KMS-11 (cell line): ENCODE measurements around the gene RRAS2.

Source experiments
- H2AFZ ChIP-seq: fragments of 200-600 bp; sonication (generic); 2 replicates; pipeline ENCODE4 v1.6.1; 2016; ENCODE audit warnings: antibody characterized with exemption, mixed run types, low read depth
- H3K27ac ChIP-seq: fragments of 200-600 bp; sonication (generic); 2 replicates; pipeline ENCODE4 v1.6.1; 2016; ENCODE audit warnings: mild to moderate bottlenecking, mixed run types
- H3K27me3 ChIP-seq: fragments of 200-600 bp; sonication (generic); 2 replicates; pipeline ENCODE4 v1.6.1; 2017; ENCODE audit warnings: mild to moderate bottlenecking, low read depth, mixed run types, moderate library complexity; ENCODE audit not compliant: insufficient read depth
- H3K36me3 ChIP-seq: fragments of 200-600 bp; sonication (generic); 2 replicates; pipeline ENCODE4 v1.6.1; 2017; ENCODE audit warnings: mild to moderate bottlenecking, mixed run types; ENCODE audit not compliant: insufficient read depth
- H3K4me1 ChIP-seq: fragments of 200-600 bp; sonication (generic); 2 replicates; pipeline ENCODE4 v1.6.1; 2016; ENCODE audit warnings: mild to moderate bottlenecking, low read depth, mixed run types; ENCODE audit not compliant: poor library complexity, severe bottlenecking
- H3K4me2 ChIP-seq: fragments of 200-600 bp; sonication (generic); 2 replicates; pipeline ENCODE4 v1.7.0; 2016; ENCODE audit warnings: mild to moderate bottlenecking, mixed run types
- H3K4me3 ChIP-seq: fragments of 200-600 bp; sonication (generic); IDR thresholded peaks from 2 replicates; pipeline ENCODE4 v1.6.1; 2017; ENCODE audit warnings: low read depth, low read length, mixed read lengths; ENCODE audit not compliant: insufficient read depth
- H3K79me2 ChIP-seq: fragments of 200-600 bp; sonication (generic); 2 replicates; pipeline ENCODE4 v1.6.1; 2016; ENCODE audit warnings: low read depth, mixed run types; ENCODE audit not compliant: insufficient read depth
- H3K9ac ChIP-seq: fragments of 200-600 bp; sonication (generic); 2 replicates; pipeline ENCODE4 v1.6.1; 2016; ENCODE audit warnings: mild to moderate bottlenecking, mixed run types
- H4K20me1 ChIP-seq: fragments of 200-600 bp; sonication (generic); 2 replicates; pipeline ENCODE4 v1.6.1; 2016; ENCODE audit warnings: mild to moderate bottlenecking, mixed run types; ENCODE audit not compliant: insufficient read depth
- TF ChIP-seq, protein P1 (sequence below): fragments of 200-600 bp; sonication (generic); conservative IDR thresholded peaks from 2 replicates; pipeline ENCODE4 v1.6.1; 2017; ENCODE audit warnings: low read depth, mild to moderate bottlenecking, antibody characterized with exemption, low read length, moderate library complexity, mixed read lengths

The RRAS2 gene

DNA sequence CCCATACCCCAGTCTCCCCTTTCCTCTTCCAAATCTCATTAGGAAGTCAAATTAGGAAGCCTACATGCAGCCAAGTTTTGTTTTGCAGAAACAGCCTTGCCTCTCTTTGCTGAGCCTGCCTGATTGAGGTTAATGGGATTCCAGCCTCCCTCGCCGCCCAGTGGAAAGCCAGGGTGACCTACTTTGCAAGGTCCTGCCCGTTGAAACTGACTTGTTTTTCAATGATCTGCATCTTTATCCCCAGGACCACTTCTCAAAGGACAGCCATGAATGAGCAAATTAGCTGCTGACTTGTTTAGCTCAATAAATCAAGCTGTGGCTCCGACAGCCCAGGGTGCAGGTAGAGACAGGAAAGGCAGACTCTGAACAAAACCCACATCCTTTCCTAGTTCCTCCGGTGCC, 110.4 kb downstream of the RRAS2 start:
- H3K4me2 ChIP-seq: no peak overlapping the region
- no peaks in the 10 kb centered on the region for H3K36me3 ChIP-seq
- no peak overlapping the region for H3K9ac ChIP-seq
- H3K27ac ChIP-seq: no peak overlapping the region
- no peaks in the 10 kb centered on the region for H4K20me1 ChIP-seq
- no peaks in the 10 kb centered on the region for H3K79me2 ChIP-seq
- H3K27me3 ChIP-seq: no peaks in the 10 kb centered on the region
- TF ChIP-seq, protein P1, sequence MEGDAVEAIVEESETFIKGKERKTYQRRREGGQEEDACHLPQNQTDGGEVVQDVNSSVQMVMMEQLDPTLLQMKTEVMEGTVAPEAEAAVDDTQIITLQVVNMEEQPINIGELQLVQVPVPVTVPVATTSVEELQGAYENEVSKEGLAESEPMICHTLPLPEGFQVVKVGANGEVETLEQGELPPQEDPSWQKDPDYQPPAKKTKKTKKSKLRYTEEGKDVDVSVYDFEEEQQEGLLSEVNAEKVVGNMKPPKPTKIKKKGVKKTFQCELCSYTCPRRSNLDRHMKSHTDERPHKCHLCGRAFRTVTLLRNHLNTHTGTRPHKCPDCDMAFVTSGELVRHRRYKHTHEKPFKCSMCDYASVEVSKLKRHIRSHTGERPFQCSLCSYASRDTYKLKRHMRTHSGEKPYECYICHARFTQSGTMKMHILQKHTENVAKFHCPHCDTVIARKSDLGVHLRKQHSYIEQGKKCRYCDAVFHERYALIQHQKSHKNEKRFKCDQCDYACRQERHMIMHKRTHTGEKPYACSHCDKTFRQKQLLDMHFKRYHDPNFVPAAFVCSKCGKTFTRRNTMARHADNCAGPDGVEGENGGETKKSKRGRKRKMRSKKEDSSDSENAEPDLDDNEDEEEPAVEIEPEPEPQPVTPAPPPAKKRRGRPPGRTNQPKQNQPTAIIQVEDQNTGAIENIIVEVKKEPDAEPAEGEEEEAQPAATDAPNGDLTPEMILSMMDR: no peak
- no peak overlapping the region for H3K4me3 ChIP-seq
- no peaks in the 10 kb centered on the region for H3K4me1 ChIP-seq
- H2AFZ ChIP-seq: no peak overlapping the region

DNA sequence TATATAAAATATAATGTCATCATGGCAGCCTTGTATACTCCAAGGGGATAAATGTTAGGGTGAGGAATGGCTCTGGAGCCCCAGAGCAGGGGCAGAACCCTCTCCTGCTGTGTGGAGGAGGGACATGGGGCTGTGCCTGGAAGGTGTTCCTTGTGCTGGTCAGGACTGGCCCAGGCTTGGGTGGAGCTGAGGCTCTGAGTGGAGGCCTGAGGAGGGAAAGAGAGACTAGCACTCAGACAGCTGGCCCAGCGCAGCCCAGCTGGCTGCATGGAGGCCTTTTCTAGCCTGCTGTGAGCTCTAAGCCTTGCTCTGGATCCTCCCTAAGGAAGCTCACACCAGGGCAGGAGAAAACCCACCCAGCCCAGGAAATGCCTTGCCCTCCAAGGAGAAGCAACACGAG, 113.5 kb downstream of the RRAS2 start:
- H3K36me3 ChIP-seq: no peaks in the 10 kb centered on the region
- no peaks in the 10 kb centered on the region for H3K79me2 ChIP-seq
- H3K27me3 ChIP-seq: no peaks in the 10 kb centered on the region
- TF ChIP-seq, protein P1: no peak
- no peak overlapping the region for H3K4me3 ChIP-seq
- no peaks in the 10 kb centered on the region for H4K20me1 ChIP-seq
- no peak overlapping the region for H3K9ac ChIP-seq
- H3K27ac ChIP-seq: no peak overlapping the region
- H3K4me1 ChIP-seq: no peaks in the 10 kb centered on the region
- H2AFZ ChIP-seq: no peak overlapping the region
- H3K4me2 ChIP-seq: no peak overlapping the region

DNA sequence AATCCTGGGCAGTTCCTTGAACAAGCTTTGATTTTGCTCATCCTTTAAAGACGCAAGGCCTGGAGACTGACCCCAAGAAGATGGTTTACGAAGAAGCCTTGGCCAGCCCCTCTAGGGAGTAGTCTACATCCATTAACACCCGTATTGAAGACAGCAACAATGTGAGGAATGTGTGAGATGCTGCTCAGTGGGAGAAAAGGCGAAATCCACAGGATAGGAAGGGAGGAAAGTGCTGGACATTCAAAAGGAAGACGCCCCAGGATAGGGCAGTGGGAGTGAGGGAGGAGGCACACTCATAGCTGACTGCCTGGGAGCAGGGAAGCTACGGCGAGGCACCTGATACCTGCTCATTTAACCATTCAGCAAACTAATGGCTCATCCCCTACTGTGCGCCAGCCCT, 114.1 kb downstream of the RRAS2 start:
- H3K4me2 ChIP-seq: no peak overlapping the region
- H3K36me3 ChIP-seq: no peaks in the 10 kb centered on the region
- no peak overlapping the region for H3K27ac ChIP-seq
- H3K79me2 ChIP-seq: no peaks in the 10 kb centered on the region
- no peak overlapping the region for H3K9ac ChIP-seq
- H3K4me3 ChIP-seq: no peak overlapping the region
- no peaks in the 10 kb centered on the region for H3K27me3 ChIP-seq
- TF ChIP-seq, protein P1: no peak
- no peaks in the 10 kb centered on the region for H3K4me1 ChIP-seq
- no peak overlapping the region for H2AFZ ChIP-seq
- H4K20me1 ChIP-seq: no peaks in the 10 kb centered on the region

DNA sequence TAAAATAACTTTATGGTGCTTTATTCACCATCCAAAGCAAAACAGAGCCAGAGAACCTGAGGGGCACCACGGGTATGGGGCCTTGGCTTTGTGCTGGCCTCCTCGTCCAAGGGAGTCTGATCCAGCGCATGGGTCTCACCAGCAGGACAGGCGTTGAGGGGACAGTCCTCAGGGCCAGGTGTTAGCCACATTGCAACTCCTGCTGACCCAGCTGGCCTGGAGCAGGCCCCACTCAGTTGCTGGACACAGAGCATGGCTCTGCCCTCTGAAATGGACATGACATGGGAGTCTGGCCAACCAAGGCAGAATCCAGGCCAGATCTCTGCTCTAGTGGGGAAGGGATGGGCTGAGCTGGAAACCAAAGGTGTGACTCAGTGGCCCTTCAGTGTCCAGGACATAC, 116.2 kb downstream of the RRAS2 start:
- Histone ChIP-seq H3K79me2 (no peaks in the 10 kb centered on the region), H3K9ac (no peak overlapping the region), H3K36me3 (no peaks in the 10 kb centered on the region), H4K20me1 (no peaks in the 10 kb centered on the region), H3K4me1 (peaks cover 6% of the 10 kb centered on the region), H3K27ac (no peak overlapping the region), H2AFZ (no peak overlapping the region), H3K4me2 (no peak overlapping the region), H3K4me3 (no peak overlapping the region), H3K27me3 (no peaks in the 10 kb centered on the region)
- TF ChIP-seq, protein P1: no peak
